Endothelial cell of umbilical vein (primary cell): ENCODE measurements around the gene APOH. TPM values are rescaled to one million over a fixed set of nuclear protein-coding genes. Genes with fewer than 3 reads are reported as not detected.

Experiments used
- BruUV-seq: library from RNA; stranded (reverse); fragments of 400-500 nt; replicated peaks from 2 replicates; lab custom pipeline; 2021; lab: Mats Ljungman, UMichigan
- CTCF ChIA-PET: fragments of 300-600, 350-600 bp; sonication (Branson Sonifier 250); formaldehyde crosslinking; loops from one replicate; lab custom pipeline; 2021; ENCODE audit warnings: antibody characterized with exemption, inconsistent platforms; lab: Charles Lee
- POLR2A ChIA-PET: fragments of 300-600, 350-600 bp; sonication (Branson Sonifier 250); formaldehyde crosslinking; loops from one replicate; lab custom pipeline; 2021; ENCODE audit warnings: antibody characterized with exemption, inconsistent platforms; lab: Charles Lee
- DNase-seq: peaks from one replicate; pipeline ENCODE4 v3.0.0-alpha.2; 2011; ENCODE audit warnings: low read depth, low spot score
- FAIRE-seq: peaks from 2 replicates; lab custom pipeline; 2011; peaks lifted over from hg19 to GRCh38; lab: Jason Lieb, UNC
- H2AFZ ChIP-seq: 2 replicates; pipeline ENCODE4 v1.6.0; 2012; ENCODE audit warnings: low read depth, low read length, control low read depth, inconsistent platforms
- H3K27ac ChIP-seq: 2 replicates; pipeline ENCODE4 v1.5.1; 2011; ENCODE audit warnings: low read depth, mild to moderate bottlenecking, control low read depth, low read length, moderate library complexity; ENCODE audit not compliant: insufficient read depth
- H3K27me3 ChIP-seq, 2 experiments: 2 replicates each; pipeline versions ENCODE4 v1.6.0 to v1.6.1; 2011; ENCODE audit warnings: low read length in 2 of 2, mixed read lengths in 1 of 2; ENCODE audit not compliant: control insufficient read depth in 2 of 2, insufficient read depth in 2 of 2
- H3K36me3 ChIP-seq, 2 experiments: 2 replicates in 1 of 2; 3 replicates in 1 of 2; pipeline ENCODE4 v1.5.1; 2011; ENCODE audit warnings: low read length in 2 of 2, mild to moderate bottlenecking in 1 of 2, moderate library complexity in 1 of 2; ENCODE audit not compliant: control insufficient read depth in 2 of 2, insufficient read depth in 2 of 2; ENCODE audit errors: extremely low read depth in 1 of 2
- H3K4me1 ChIP-seq: 3 replicates; pipeline ENCODE4 v1.5.1; 2011; ENCODE audit warnings: mild to moderate bottlenecking, low read length; ENCODE audit not compliant: control insufficient read depth, insufficient read depth; ENCODE audit errors: extremely low read depth
- H3K4me2 ChIP-seq: 2 replicates; pipeline ENCODE4 v1.6.1; 2011; ENCODE audit warnings: low read length, control low read depth, mixed read lengths; ENCODE audit not compliant: insufficient read depth
- H3K4me3 ChIP-seq, 3 experiments: fragments of 200-600 bp in 1 of 3; sonication (generic), shearing (Covaris generic) in 1 of 3; replicated peaks in 1 of 3; 2 replicates each; pipeline ENCODE4 v1.5.1; 2011 to 2016; ENCODE audit warnings: control low read depth in 3 of 3, low read length in 3 of 3, mild to moderate bottlenecking in 2 of 3, inconsistent platforms in 1 of 3, low read depth in 1 of 3, moderate library complexity in 1 of 3; ENCODE audit not compliant: insufficient read depth in 1 of 3
- H3K79me2 ChIP-seq: 2 replicates; pipeline ENCODE4 v1.6.0; 2012; ENCODE audit warnings: low read length, inconsistent platforms; ENCODE audit not compliant: control insufficient read depth, insufficient read depth
- H3K9ac ChIP-seq: replicated peaks from 2 replicates; pipeline ENCODE3; 2011; ENCODE audit warnings: low read length, control low read depth; ENCODE audit not compliant: insufficient read depth; ENCODE audit errors: extremely low read depth
- H3K9me1 ChIP-seq: replicated peaks from 3 replicates; pipeline ENCODE4 v1.6.0; 2011; ENCODE audit warnings: mild to moderate bottlenecking, low read length; ENCODE audit not compliant: control insufficient read depth, insufficient read depth; ENCODE audit errors: extremely low read depth
- H3K9me3 ChIP-seq: replicated peaks from 2 replicates; pipeline ENCODE4 v1.5.1; 2012; ENCODE audit warnings: low read length, inconsistent platforms; ENCODE audit not compliant: control insufficient read depth, insufficient read depth
- H4K20me1 ChIP-seq: replicated peaks from 2 replicates; pipeline ENCODE3; 2011; ENCODE audit warnings: mild to moderate bottlenecking, low read length; ENCODE audit not compliant: control insufficient read depth, insufficient read depth; ENCODE audit errors: extremely low read depth
- CTCF ChIP-seq, 2 donors: IDR thresholded peaks; 1 replicate in 1 of 2; 2 replicates in 1 of 2; pipeline ENCODE4 v1.5.1; 2011; ENCODE audit warnings: low read length in 2 of 2, mild to moderate bottlenecking in 2 of 2, moderate library complexity in 2 of 2, control low read depth in 1 of 2, inconsistent platforms in 1 of 2, low read depth in 1 of 2; ENCODE audit not compliant: insufficient read depth in 1 of 2; ENCODE audit errors: extremely low read depth in 1 of 2
- EZH2 ChIP-seq: IDR thresholded peaks from 2 replicates; pipeline ENCODE4 v1.6.1; 2012; ENCODE audit warnings: borderline replicate concordance, low read depth, mild to moderate bottlenecking, moderate library complexity, low read length, inconsistent platforms; ENCODE audit not compliant: severe bottlenecking
- FOS ChIP-seq: IDR thresholded peaks from 2 replicates; pipeline ENCODE4 v1.6.1; 2011; ENCODE audit warnings: mild to moderate bottlenecking, low read length, moderate library complexity, borderline replicate concordance; ENCODE audit not compliant: insufficient read depth
- GATA2 ChIP-seq: IDR thresholded peaks from 2 replicates; pipeline ENCODE4 v1.7.0; 2011; ENCODE audit warnings: low read depth, mild to moderate bottlenecking, moderate library complexity, mixed read lengths, low read length; ENCODE audit not compliant: insufficient read length, insufficient read depth
- JUN ChIP-seq: IDR thresholded peaks from 2 replicates; pipeline ENCODE4 v1.6.1; 2011; ENCODE audit warnings: borderline replicate concordance, low read depth; ENCODE audit not compliant: insufficient read length, insufficient read depth
- MAX ChIP-seq: IDR thresholded peaks from 2 replicates; pipeline ENCODE4 v1.6.1; 2011; ENCODE audit not compliant: insufficient read depth, insufficient read length
- MYC ChIP-seq: IDR thresholded peaks from one replicate; pipeline ENCODE4 v1.6.1; 2011; ENCODE audit warnings: mild to moderate bottlenecking, low read depth, low read length
- POLR2A ChIP-seq: IDR thresholded peaks from 2 replicates; pipeline ENCODE4 v1.6.1; 2012; ENCODE audit warnings: low read depth, mild to moderate bottlenecking, control low read depth, low read length
- POLR2AphosphoS5 ChIP-seq: IDR thresholded peaks from 2 replicates; pipeline ENCODE4 v1.6.1; 2012; ENCODE audit warnings: low read depth, mild to moderate bottlenecking, control low read depth, low read length, moderate library complexity; ENCODE audit not compliant: insufficient read depth
- dilution Hi-C: fragments of 300-500 bp; cut with MboI; formaldehyde crosslinking; loops from one replicate; pipeline ENCODE4 v1.15.0; 2019; ENCODE audit warnings: low sequenced_read_pairs; ENCODE audit not compliant: extremely low pct_ligation_motif_present
- intact Hi-C: fragments of 100-400 bp; cut with micrococcal nuclease; formaldehyde crosslinking; loops from one replicate; pipeline ENCODE4 v1.10.0; 2022
- polyA plus RNA-seq, 4 experiments: library from polyadenylated mRNA; depleted of rRNA in 3 of 4; stranded (reverse) in 3 of 4; unstranded in 1 of 4; fragments of >200 nt; gene quantifications; 2 replicates each; pipeline versions ENCODE4 v1.2.1 to v1.2.3, GENCODE V29; 2011 to 2012; ENCODE audit warnings: missing spikeins in 1 of 4
- total RNA-seq: library from RNA; stranded (reverse); gene quantifications from 2 replicates; pipeline ENCODE4 v1.2.3, GENCODE V29; 2021

APOH gene
- total and polyA plus RNA-seq, 2 donors (not counting 3 experiments of a cell fraction or from before 2014, with no cell fraction given): not detected

GRCh38 chr17:66175892-66176291 lies 53.3 kb downstream of the APOH start:
- DNase-seq (peak; percentile 14), FAIRE-seq (peak; percentile 62)
- H3K9me3 ChIP-seq: no peaks in the 10 kb centered on the region
- H3K79me2 ChIP-seq: no peaks in the 10 kb centered on the region
- H3K27me3 ChIP-seq: no peaks in the 10 kb centered on the region
- H2AFZ ChIP-seq: no peak overlapping the region
- intact Hi-C loops (no loop called here), dilution Hi-C loops (no loop called here)
- no peaks in the 10 kb centered on the region for H4K20me1 ChIP-seq
- no TSS peak for BruUV-seq
- no peak overlapping the region for H3K4me2 ChIP-seq
- H3K36me3 ChIP-seq: peaks cover 0 to 2% of the 10 kb centered on the region in 2 experiments
- no peak overlapping the region for H3K27ac ChIP-seq
- TF ChIP-seq JUN: no peak
- no peak for TF ChIP-seq MAX
- no peak for TF ChIP-seq GATA2
- no peak for TF ChIP-seq CTCF (IDR thresholded peaks at IDR 0.05; ENCODE audit: extremely low read depth in 1 of 2, insufficient read depth in 1 of 2, low read depth in 1 of 2, low read length in 2 of 2)
- TF ChIP-seq POLR2A: no peak
- TF ChIP-seq EZH2: no peak
- no peak for TF ChIP-seq MYC
- no peak for TF ChIP-seq FOS
- no peak for TF ChIP-seq POLR2AphosphoS5
- H3K9ac ChIP-seq: no peak overlapping the region
- no peaks in the 10 kb centered on the region for H3K4me1 ChIP-seq
- no peak overlapping the region for H3K4me3 ChIP-seq
- no peaks in the 10 kb centered on the region for H3K9me1 ChIP-seq
- CTCF ChIA-PET: interaction anchor here (0.9 to 1.3 kb wide), 2 partner anchors 10 to 12 kb away, joined by 3 to 5 read pairs; no protein-coding TSS in a partner anchor
- POLR2A ChIA-PET: no interaction called here
